ENCODE measurements around the gene MYO16. TPM values are rescaled to one million over a fixed set of nuclear protein-coding genes. Genes with fewer than 3 reads are reported as not detected.

MYO16 gene
- total and polyA plus RNA-seq, 2 of the 4 experiments (the other 2 are of a cell fraction), result under 0.01 to 0.03 TPM

DNA sequence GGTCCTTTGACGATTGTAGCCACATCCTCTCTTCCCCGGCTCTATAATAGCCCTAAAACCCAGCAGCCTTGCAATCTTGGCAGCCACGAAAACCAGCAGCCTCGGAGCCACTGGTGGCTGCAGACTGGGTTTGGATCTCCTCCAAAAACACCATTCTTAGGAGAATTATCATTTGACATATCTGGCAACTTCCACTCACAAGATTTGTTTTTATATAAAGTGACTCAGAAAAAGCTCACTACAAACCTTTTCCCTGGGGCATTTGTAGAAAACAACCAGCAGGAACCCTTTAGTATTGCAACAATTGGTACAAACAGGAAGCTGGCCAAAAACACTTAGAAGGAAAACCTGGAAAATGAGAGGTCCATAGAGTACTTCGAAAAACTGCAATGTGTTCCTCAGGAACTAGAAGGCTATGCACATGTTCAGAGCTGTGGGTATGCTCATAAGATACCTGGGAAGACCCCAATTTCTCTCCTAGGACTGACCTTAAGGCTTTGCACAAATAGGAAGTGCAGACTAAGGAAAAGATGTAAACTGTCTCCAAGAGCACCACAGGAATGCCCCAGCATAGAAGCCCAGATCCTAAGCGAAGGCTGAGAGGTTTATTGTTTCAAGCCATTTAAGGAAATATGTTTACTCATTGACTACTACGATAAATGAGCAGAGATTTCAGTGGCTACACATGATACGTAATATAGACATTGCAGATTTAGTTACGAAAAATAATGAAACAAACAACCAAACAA is 71.2 kb downstream of the MYO16 start:
- BruUV-seq (replicated peaks), result no TSS peak
- in situ Hi-C loops (cut with MboI; ENCODE audit: low sequenced_read_pairs), result no loop called here

More for the DNA sequence above, 71.2 kb downstream of the MYO16 start:
- Histone ChIP-seq H3K27ac (ENCODE audit: insufficient read depth, low read length) (no peak overlapping the region), H3K14ac (replicated peaks; ENCODE audit: low read depth, low read length) (no peak overlapping the region), H4K20me1 (ENCODE audit: insufficient read depth, low read length) (no peaks in the 10 kb centered on the region; the same call in 1 of the 2 replicates), H3K56ac (ENCODE audit: extremely low read depth, insufficient read depth, low read length) (no peak overlapping the region), H2BK20ac (ENCODE audit: low read depth, low read length) (peak overlapping the region; percentile 40; the same call in 1 of the 2 replicates), H2BK120ac (ENCODE audit: low read depth, low read length) (no peak overlapping the region), H3K36me3 (ENCODE audit: control insufficient read depth, insufficient read depth, low read length) (no peaks in the 10 kb centered on the region), H3K18ac (ENCODE audit: low read depth, low read length) (no peak overlapping the region), H2BK15ac (ENCODE audit: low read depth, low read length) (no peak overlapping the region), H2AK9ac (replicated peaks; ENCODE audit: low read depth, low read length, poor library complexity) (no peak overlapping the region), H2BK5ac (ENCODE audit: low read depth, low read length, poor library complexity, severe bottlenecking) (peak overlapping the region; percentile 50), H3K4ac (ENCODE audit: low read depth, low read length) (no peak overlapping the region), H3K9ac (ENCODE audit: low read depth, low read length) (no peak overlapping the region), H4K91ac (ENCODE audit: insufficient read depth, low read depth, low read length) (no peak overlapping the region), H3K9me3 (ENCODE audit: control insufficient read depth, insufficient read depth, low read length) (no peaks in the 10 kb centered on the region), H4K8ac (ENCODE audit: low read depth in 2 of 2, low read length in 2 of 2) (no peak overlapping the region), H3K27me3 (ENCODE audit: control insufficient read depth, insufficient read depth, low read length) (no peaks in the 10 kb centered on the region), H3K79me1 (ENCODE audit: low read depth in 1 of 2, low read length in 2 of 2) (no peaks in the 10 kb centered on the region), H3K4me3 (ENCODE audit: insufficient read depth, low read depth, low read length) (no peak overlapping the region), H3K9me1 (ENCODE audit: insufficient read depth, low read length) (no peaks in the 10 kb centered on the region), H3K4me2 (ENCODE audit: low read depth, low read length) (peak overlapping the region; percentile 57; the same call in 1 of the 2 replicates), H4K5ac (ENCODE audit: low read depth, low read length) (no peak overlapping the region), H2AK5ac (ENCODE audit: low read depth, low read length) (no peak overlapping the region), H2AFZ (replicated peaks; ENCODE audit: low read length, poor library complexity) (no peak overlapping the region), H3K23ac (ENCODE audit: low read depth, low read length) (peak overlapping the region; percentile 75; the same call in 1 of the 2 replicates), H3K4me1 (ENCODE audit: control insufficient read depth, insufficient read depth, low read length) (no peaks in the 10 kb centered on the region)
- dilution Hi-C loops (cut with HindIII; ENCODE audit: low sequenced_read_pairs, unreplicated experiment), result no loop called here
- ChIA-PET POLR2A (ENCODE audit: unreplicated experiment) (no interaction called here), CTCF (no interaction called here)
- peak; percentile 71 for DNase-seq
- intact Hi-C loops (cut with micrococcal nuclease), result no loop called here
- no CpG with 5 or more reads among the region's 9 CpGs for WGBS, 2 experiments (ENCODE audit: extremely low coverage in 2 of 2, insufficient read length in 1 of 2)
- TF ChIP-seq MXI1 (IDR thresholded peaks at IDR 0.05; ENCODE audit: borderline replicate concordance, low read depth, low read length) (no peak), POLR2A (IDR thresholded peaks at IDR 0.05; ENCODE audit: low read depth, low read length) (no peak), MAFK (IDR thresholded peaks at IDR 0.05; ENCODE audit: low read depth, low read length) (no peak), RCOR1 (IDR thresholded peaks at IDR 0.05; ENCODE audit: insufficient replicate concordance, low read length) (no peak), RAD21 (IDR thresholded peaks at IDR 0.05; ENCODE audit: low read length) (no peak), RFX5 (IDR thresholded peaks at IDR 0.05; ENCODE audit: low read depth, low read length) (no peak), SMC3 (IDR thresholded peaks at IDR 0.05; ENCODE audit: low read depth, low read length) (no peak), CEBPB (IDR thresholded peaks at IDR 0.05; ENCODE audit: low read depth, low read length) (no peak), CHD1 (IDR thresholded peaks at IDR 0.05; ENCODE audit: low read depth, low read length) (no peak), MAZ (IDR thresholded peaks at IDR 0.05; ENCODE audit: borderline replicate concordance, low read depth, low read length) (no peak), NFE2L2 (IDR thresholded peaks at IDR 0.05; ENCODE audit: low read depth, low read length) (no peak), BHLHE40 (IDR thresholded peaks at IDR 0.05; ENCODE audit: low read depth, low read length) (no peak), FOS (IDR thresholded peaks at IDR 0.05; ENCODE audit: low read depth, low read length) (no peak)
- TF ChIP-seq, protein P1, sequence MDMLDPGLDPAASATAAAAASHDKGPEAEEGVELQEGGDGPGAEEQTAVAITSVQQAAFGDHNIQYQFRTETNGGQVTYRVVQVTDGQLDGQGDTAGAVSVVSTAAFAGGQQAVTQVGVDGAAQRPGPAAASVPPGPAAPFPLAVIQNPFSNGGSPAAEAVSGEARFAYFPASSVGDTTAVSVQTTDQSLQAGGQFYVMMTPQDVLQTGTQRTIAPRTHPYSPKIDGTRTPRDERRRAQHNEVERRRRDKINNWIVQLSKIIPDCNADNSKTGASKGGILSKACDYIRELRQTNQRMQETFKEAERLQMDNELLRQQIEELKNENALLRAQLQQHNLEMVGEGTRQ (IDR thresholded peaks at IDR 0.05; ENCODE audit: low read depth, low read length), result no peak
- TF ChIP-seq, protein P2, sequence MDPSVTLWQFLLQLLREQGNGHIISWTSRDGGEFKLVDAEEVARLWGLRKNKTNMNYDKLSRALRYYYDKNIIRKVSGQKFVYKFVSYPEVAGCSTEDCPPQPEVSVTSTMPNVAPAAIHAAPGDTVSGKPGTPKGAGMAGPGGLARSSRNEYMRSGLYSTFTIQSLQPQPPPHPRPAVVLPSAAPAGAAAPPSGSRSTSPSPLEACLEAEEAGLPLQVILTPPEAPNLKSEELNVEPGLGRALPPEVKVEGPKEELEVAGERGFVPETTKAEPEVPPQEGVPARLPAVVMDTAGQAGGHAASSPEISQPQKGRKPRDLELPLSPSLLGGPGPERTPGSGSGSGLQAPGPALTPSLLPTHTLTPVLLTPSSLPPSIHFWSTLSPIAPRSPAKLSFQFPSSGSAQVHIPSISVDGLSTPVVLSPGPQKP (IDR thresholded peaks at IDR 0.05; ENCODE audit: borderline replicate concordance, low read depth, low read length), result no peak
- TF ChIP-seq, protein P3, sequence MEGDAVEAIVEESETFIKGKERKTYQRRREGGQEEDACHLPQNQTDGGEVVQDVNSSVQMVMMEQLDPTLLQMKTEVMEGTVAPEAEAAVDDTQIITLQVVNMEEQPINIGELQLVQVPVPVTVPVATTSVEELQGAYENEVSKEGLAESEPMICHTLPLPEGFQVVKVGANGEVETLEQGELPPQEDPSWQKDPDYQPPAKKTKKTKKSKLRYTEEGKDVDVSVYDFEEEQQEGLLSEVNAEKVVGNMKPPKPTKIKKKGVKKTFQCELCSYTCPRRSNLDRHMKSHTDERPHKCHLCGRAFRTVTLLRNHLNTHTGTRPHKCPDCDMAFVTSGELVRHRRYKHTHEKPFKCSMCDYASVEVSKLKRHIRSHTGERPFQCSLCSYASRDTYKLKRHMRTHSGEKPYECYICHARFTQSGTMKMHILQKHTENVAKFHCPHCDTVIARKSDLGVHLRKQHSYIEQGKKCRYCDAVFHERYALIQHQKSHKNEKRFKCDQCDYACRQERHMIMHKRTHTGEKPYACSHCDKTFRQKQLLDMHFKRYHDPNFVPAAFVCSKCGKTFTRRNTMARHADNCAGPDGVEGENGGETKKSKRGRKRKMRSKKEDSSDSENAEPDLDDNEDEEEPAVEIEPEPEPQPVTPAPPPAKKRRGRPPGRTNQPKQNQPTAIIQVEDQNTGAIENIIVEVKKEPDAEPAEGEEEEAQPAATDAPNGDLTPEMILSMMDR (conservative IDR thresholded peaks at IDR 0.05; ENCODE audit: low read depth, low read length), result no peak
- ATAC-seq (ENCODE audit: low read depth), result peak; percentile 89
